Stomach (tissue), 9 donors: Measurements from ENCODE around the gene DDB1. TPM values are rescaled to one million over a fixed set of nuclear protein-coding genes. Genes with fewer than 3 reads are reported as not detected.

Experiments used
- DNase-seq, 2 donors: peaks; one replicate each; pipeline versions ENCODE4 v3.0.0 to v3.0.0-alpha.2; 2013 to 2019
- H3K27ac ChIP-seq, 5 donors: fragments of 200-600 bp in 4 of 5; sonication (generic) in 4 of 5; one replicate each; pipeline ENCODE4 v1.5.1; 2013 to 2019; ENCODE audit warnings: mild to moderate bottlenecking in 1 of 5, moderate library complexity in 1 of 5
- H3K27me3 ChIP-seq, 3 donors: fragments of 200-600 bp; sonication (generic); one replicate each; pipeline ENCODE4 v1.5.1; 2017 to 2019; ENCODE audit warnings: mixed run types in 1 of 3
- H3K36me3 ChIP-seq, 4 donors: fragments of 200-600 bp; sonication (generic); 1 replicate in 3 of 4; 2 replicates in 1 of 4; pipeline ENCODE4 v1.5.1; 2016 to 2019
- H3K4me1 ChIP-seq, 4 donors: fragments of 200-600 bp; sonication (generic); one replicate each; pipeline ENCODE4 v1.5.1; 2016 to 2019
- H3K4me3 ChIP-seq, 4 donors: fragments of 200-600 bp; sonication (generic) in 3 of 4; one replicate each; pipeline ENCODE4 v1.5.1; 2016 to 2019; ENCODE audit warnings: mild to moderate bottlenecking in 1 of 4
- H3K9me3 ChIP-seq, 4 donors: fragments of 200-600 bp; sonication (generic); one replicate each; pipeline ENCODE4 v1.5.1; 2016 to 2019
- EP300 ChIP-seq: sonication (generic); formaldehyde crosslinking; IDR thresholded peaks from one replicate; pipeline ENCODE4 v1.6.1; 2017; ENCODE audit warnings: antibody characterized with exemption
- POLR2A ChIP-seq, 4 donors: fragments of 450-650 bp; IDR thresholded peaks; one replicate each; pipeline ENCODE4 v1.6.1; 2016; ENCODE audit warnings: antibody characterized with exemption in 4 of 4, control low read depth in 2 of 4, mild to moderate bottlenecking in 1 of 4, moderate library complexity in 1 of 4
- POLR2AphosphoS5 ChIP-seq, 3 donors: sonication (generic); formaldehyde crosslinking; IDR thresholded peaks; one replicate each; pipeline ENCODE4 v1.6.1; 2016; ENCODE audit warnings: antibody characterized with exemption in 3 of 3
- WGBS, 5 donors: extraction: QIAGEN DNeasy Blood & Tissue Kit in 3 of 5; methylation state at CpG; one replicate each; pipeline versions ENCODE4 v1.1.5 to v1.1.7; 2013 to 2018; 5-methylcytosine and 5-hydroxymethylcytosine counted together
- intact Hi-C: fragments of 100-400 bp; cut with DNase I; formaldehyde crosslinking; loops from one replicate; pipeline ENCODE4 v1.15.1; 2023; ENCODE audit warnings: low total_unique reads
- polyA plus RNA-seq, 3 donors: library from polyadenylated mRNA; stranded (reverse); fragments of 200-250 nt; gene quantifications; one replicate each; pipeline ENCODE4 v1.2.3, GENCODE V29; 2013
- total RNA-seq, 5 donors: library from RNA; depleted of rRNA; stranded (reverse); fragments of >200 nt; gene quantifications; one replicate each; pipeline versions ENCODE4 v1.1.0 to v1.2.3, GENCODE V29; 2014 to 2016
- TF ChIP-seq, protein P1 (sequence below), 7 experiments: fragments of 450-650 bp in 4 of 7; fragments of 200-600 bp in 3 of 7; sonication (generic) in 3 of 7; IDR thresholded peaks; one replicate each; pipeline ENCODE4 v1.5.1; 2016 to 2019; ENCODE audit warnings: antibody characterized with exemption in 7 of 7, control low read depth in 2 of 7, mild to moderate bottlenecking in 1 of 7
- donor health status: healthy with polysubstance abuse.
- donor health status: Bipolar disorder and iron deficiency.
- donor health status: healthy.

Gene DDB1
- total and polyA plus RNA-seq, 8 donors: 44.2 to 489 (median 114) TPM

- H3K36me3 ChIP-seq: peaks cover 14 to 82% (median 76%) of the 10 kb centered on the region in 4 donors
- peaks cover 7 to 34% (median 26%) of the 10 kb centered on the region in 4 donors for H3K4me1 ChIP-seq
- H3K27ac ChIP-seq: peak overlapping the region in 4 of 5 donors; percentile 3 to 37 (median 32)
- TF ChIP-seq POLR2A (IDR thresholded peaks at IDR 0.05) (no peak), POLR2AphosphoS5 (IDR thresholded peaks at IDR 0.05) (no peak), EP300 (no peak)
- TF ChIP-seq, protein P1, sequence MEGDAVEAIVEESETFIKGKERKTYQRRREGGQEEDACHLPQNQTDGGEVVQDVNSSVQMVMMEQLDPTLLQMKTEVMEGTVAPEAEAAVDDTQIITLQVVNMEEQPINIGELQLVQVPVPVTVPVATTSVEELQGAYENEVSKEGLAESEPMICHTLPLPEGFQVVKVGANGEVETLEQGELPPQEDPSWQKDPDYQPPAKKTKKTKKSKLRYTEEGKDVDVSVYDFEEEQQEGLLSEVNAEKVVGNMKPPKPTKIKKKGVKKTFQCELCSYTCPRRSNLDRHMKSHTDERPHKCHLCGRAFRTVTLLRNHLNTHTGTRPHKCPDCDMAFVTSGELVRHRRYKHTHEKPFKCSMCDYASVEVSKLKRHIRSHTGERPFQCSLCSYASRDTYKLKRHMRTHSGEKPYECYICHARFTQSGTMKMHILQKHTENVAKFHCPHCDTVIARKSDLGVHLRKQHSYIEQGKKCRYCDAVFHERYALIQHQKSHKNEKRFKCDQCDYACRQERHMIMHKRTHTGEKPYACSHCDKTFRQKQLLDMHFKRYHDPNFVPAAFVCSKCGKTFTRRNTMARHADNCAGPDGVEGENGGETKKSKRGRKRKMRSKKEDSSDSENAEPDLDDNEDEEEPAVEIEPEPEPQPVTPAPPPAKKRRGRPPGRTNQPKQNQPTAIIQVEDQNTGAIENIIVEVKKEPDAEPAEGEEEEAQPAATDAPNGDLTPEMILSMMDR (IDR thresholded peaks at IDR 0.05): no peak
- no peak overlapping the region for H3K4me3 ChIP-seq
- intact Hi-C loops: no loop called here
- 37 to 67% (median 60%) methylated on average over 6 to 14 of the region's 14 CpGs for WGBS, 5 donors
- no peaks in the 10 kb centered on the region for H3K9me3 ChIP-seq
- no peaks in the 10 kb centered on the region for H3K27me3 ChIP-seq
- DNase-seq: no peak
Measured at GRCh38 chr11:61345954-61346843, 13.3 kb upstream of the DDB1 start.

DNA sequence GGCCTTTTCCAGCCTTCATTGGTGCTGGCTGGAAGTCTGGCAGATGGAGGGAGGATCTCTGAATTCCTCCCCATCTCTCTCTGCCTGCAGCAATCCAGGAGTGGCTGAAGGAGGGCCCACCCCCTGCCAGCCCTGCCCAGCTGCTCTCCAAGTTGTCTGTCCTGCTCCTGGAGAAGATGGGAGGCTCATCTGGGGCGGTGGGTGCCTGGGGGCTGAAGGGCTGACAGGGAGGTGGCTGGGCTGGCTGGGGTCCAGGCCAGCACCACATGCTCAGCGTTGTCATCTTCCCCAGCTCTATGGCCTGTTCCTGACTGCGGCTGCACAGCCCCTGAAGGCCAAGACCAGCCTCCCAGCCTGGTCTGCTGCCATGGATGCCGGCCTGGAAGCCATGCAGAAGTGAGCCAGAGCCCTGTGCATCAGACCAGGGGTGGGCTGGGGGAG, 12.3 kb upstream of the DDB1 start:
- no peak overlapping the region for H3K4me3 ChIP-seq
- peak overlapping the region in 3 of 5 donors; percentile 3 to 33 (median 7) for H3K27ac ChIP-seq
- H3K36me3 ChIP-seq: peaks cover 14 to 78% (median 69%) of the 10 kb centered on the region in 4 donors
- H3K9me3 ChIP-seq: no peaks in the 10 kb centered on the region
- intact Hi-C loops: no loop called here
- no peaks in the 10 kb centered on the region for H3K27me3 ChIP-seq
- peaks cover 7 to 34% (median 26%) of the 10 kb centered on the region in 4 donors for H3K4me1 ChIP-seq
- DNase-seq: peak in 1 of 2 donors; percentile 61
- no peak for TF ChIP-seq POLR2AphosphoS5 (IDR thresholded peaks at IDR 0.05)
- no peak for TF ChIP-seq EP300
- TF ChIP-seq, protein P1 (IDR thresholded peaks at IDR 0.05): no peak
- no peak for TF ChIP-seq POLR2A (IDR thresholded peaks at IDR 0.05)
- 75 to 81% (median 79%) methylated on average over 4 of the region's 4 CpGs; no CpG with 5 or more reads in 1 of the 5 donors for WGBS, 5 donors

DNA sequence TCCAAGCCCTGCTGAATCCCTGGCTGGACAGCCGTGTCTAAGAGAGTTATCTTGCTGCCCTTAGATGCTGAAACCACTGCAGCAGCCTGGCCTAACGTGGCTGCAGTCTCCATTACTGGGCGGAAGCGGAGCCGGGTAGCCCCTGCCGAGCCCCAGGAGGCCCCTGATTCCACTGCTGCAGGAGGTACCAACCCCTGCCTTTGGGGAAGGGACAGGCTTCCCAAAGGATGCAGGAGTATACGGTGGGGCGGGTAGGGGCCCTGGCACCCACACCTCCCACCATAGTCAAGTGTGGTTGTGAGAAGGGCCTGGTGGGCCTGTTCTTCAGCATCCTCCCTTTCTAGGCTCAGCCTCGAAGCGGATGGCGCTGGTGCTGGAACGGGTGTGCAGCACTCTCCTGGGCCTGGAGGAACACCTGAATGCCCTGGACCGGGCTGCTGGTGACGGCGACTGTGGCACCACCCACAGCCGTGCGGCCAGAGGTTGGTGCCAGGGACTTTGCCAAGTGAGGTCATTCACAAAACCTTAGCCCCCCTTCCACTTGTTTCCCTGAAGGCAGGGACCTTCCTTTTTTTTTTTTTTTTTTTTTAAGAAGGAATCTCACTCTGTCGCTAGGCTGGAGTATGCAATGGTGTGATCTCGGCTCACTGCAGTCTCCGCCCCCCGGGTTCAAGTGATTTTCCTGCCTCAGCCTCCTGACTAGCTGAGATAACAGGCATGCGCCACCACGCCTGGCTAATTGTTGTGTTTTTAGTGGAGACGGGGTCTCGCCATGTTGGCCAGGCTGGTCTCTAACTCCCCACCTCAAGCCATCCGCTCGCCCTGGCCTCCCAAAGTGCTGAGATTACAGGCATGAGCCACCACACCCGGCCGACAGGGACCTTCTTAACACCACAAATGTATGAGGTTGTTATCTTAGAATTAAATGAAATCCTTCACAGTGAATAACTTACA, 11.2 kb upstream of the DDB1 start:
- intact Hi-C loops: loop anchor here (5.0 kb wide), 1 partner anchor 38 kb away; no protein-coding TSS in a partner anchor
- Histone ChIP-seq H3K27ac (peak overlapping the region in 1 of 5 donors; percentile 3), H3K4me3 (no peak overlapping the region), H3K9me3 (no peaks in the 10 kb centered on the region), H3K27me3 (no peaks in the 10 kb centered on the region), H3K36me3 (peaks cover 7 to 76% (median 66%) of the 10 kb centered on the region in 4 donors), H3K4me1 (peaks cover 7 to 34% (median 26%) of the 10 kb centered on the region in 4 donors)
- WGBS, 5 donors: 88 to 94% (median 91%) methylated on average over 19 to 29 of the region's 29 CpGs
- DNase-seq: no peak
- no peak for TF ChIP-seq POLR2AphosphoS5 (IDR thresholded peaks at IDR 0.05)
- no peak for TF ChIP-seq POLR2A (IDR thresholded peaks at IDR 0.05)
- TF ChIP-seq, protein P1 (IDR thresholded peaks at IDR 0.05): no peak
- no peak for TF ChIP-seq EP300
